ENCODE results near the gene ZDHHC7. TPM values are rescaled to one million over a fixed set of nuclear protein-coding genes. Genes with fewer than 3 reads are reported as not detected.

ZDHHC7 gene
- total RNA-seq, 1 experiment from 2014 or later = 59.7 TPM

DNA sequence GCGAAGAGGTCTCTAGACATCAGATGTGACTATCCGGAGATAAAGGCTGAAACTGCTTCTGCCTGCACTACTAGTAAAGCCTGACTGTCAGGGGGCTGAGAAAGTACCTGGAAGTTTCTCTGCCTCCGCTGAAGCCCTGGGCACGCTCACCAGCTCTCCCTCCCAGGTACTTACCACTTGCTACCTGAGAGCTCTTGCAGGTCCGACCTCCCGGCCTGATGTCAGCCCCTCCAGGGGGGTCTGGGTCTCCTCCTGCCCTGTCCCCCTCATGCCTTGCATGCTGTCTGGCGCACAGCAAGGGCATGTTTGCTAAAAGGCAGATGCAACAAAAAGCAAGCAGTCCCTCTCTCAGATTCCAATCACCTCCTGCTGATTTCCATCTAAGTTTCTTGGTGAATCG is 17.4 kb downstream of the ZDHHC7 start:
- no peak for DNase-seq (ENCODE audit: low spot score)

DNA sequence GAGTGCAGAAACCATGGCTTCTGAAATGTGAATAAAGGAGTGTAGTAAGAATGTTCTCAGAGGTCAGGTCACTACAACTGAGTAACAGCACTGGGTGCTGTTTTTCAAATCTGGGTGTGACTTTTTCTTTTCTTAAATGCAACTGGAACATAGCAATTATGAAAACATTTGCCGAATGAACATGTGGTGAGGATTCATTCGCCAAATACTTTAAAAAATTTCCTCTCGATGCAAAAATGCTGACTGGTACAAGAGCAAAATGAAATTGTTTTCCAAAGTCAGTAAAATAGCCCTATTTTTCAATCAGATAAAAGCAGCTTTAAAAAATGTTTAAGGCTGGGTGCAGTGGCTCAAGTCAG is 18.6 kb downstream of the ZDHHC7 start:
- no peak for DNase-seq (ENCODE audit: low spot score)

GRCh38 chr16:84990782-84991181 is 20.6 kb downstream of the ZDHHC7 start:
- DNase-seq (ENCODE audit: low spot score) = no peak

GRCh38 chr16:84989749-84990620 is 21.4 kb downstream of the ZDHHC7 start:
- DNase-seq (ENCODE audit: low spot score) = no peak

DNA sequence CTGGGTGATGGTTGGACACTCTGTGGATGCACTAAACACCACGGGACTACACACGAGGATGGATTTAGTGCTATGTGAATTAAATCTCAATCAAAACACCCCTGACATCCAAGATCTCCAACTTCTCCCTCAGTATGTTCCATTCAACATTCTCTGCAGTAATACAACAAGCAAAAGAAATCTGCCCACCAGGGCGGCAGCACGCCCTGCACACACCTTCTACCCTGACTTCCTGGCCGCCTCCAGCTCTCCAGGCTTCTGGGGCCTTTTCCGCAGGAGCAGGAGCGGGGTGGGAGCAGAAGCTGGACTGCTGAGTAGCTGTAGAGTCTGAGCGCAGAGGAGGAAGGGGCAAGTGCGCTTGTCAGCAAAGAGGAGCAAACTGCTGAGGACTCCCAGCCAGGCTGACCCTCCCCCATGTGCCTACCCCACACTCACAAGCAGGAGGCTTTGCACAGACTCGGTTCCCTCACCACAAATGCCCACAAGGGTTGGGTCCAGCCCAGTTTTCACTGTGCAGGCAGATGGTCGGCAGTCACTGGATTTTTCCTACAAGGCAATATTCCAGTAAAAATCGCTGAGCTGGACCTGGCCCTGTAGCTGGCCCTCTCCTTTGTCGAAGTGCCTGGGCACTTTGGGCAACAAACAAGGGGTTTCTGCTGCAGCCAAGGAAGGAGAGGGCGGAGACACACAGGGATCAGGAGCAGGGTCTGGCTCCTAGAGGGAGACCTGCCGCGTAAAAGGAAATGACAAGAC is 22.8 kb downstream of the ZDHHC7 start:
- DNase-seq (ENCODE audit: low spot score) = no peak

DNA sequence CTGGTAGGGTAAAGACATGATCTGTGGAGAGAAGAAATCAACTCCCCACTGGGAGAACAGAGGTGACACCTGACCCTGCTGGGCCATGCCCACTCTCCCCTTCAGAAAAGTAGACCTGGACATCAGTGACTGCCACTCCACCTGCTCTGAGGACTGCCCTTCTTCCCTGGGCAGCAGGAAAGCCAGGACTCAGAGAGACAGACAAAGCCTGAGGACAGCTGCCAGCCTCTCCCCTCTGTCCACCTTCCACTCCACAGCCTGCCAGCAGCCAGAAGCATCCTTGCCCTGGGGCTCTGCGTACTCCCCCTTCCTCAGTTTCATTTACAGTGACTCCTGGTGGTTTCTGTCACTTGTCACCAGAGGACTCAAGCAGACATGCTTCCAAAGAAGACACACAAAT is 24.5 kb downstream of the ZDHHC7 start:
- DNase-seq (ENCODE audit: low spot score) = no peak

- DNase-seq (ENCODE audit: low spot score) = no peak
Measured at GRCh38 chr16:84986102-84986501, 25.2 kb downstream of the ZDHHC7 start.

DNA sequence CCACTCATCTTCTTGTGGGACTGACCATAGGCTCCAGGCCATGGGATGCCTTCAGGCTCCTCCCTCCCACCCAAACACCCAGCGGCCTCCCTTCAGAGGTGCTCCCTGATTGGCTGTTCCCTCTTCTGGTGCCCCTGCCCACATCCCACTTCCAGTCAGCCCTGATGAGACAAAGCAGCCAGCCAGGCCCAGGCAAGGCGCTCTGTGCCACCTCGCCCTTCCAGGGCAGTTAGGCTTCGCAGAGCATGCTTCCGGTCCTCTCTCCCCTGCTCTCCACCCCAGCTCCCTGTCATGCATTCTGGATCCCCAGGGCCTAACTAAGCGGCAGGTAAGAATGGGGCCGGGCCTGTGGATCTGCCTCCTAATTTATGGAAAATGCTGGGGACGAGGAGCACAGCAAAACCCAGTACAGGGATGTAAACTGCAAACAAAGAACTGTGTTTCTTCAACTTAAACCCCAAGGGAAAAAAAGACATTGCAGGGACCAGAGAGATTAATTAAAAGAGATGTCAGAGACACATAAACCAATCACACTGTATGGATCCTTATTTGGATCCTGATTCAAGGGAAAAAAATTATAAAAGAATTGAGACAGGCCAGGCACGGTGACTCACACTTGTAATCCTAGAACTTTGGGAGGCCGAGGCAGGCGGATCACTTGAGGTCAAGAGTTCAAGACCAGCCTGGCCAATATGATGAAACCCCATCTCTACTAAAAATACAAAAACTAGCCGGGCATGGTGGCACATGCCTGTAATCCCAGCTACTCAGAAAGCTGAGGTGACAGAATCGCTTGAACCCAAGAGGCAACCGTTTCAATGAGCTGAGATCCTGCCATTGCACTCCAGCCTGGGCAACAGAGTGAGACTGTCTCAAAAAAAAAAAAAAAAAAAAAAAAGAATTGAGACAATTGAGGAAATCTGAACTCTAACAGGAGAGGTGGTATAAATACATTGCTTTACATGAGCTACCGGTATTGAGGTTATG is 26.0 kb downstream of the ZDHHC7 start:
- DNase-seq (ENCODE audit: low spot score) = peak; percentile 61

DNA sequence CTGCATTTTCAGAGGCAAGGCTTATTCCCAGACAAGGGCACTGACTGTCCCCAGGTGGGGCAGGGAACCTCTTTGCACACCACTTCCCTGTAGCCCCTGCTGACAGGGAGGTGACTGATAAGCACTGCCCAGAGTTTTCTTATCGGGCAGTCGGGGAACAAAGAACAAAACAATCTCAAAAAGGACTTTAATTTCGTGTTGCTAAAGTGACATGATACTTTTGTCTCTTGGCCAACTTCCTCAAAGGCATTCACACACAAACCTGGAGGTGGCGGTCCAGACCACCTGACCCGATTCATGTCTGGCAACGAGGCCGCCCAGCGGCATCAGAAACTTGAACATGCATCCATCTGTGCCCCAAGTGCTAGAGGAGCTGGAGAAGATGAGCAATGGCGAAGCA is 28.9 kb downstream of the ZDHHC7 start:
- DNase-seq (ENCODE audit: low spot score) = no peak

- DNase-seq (ENCODE audit: low spot score) = no peak
Measured at GRCh38 chr16:84979516-84979915, 31.8 kb downstream of the ZDHHC7 start.

DNA sequence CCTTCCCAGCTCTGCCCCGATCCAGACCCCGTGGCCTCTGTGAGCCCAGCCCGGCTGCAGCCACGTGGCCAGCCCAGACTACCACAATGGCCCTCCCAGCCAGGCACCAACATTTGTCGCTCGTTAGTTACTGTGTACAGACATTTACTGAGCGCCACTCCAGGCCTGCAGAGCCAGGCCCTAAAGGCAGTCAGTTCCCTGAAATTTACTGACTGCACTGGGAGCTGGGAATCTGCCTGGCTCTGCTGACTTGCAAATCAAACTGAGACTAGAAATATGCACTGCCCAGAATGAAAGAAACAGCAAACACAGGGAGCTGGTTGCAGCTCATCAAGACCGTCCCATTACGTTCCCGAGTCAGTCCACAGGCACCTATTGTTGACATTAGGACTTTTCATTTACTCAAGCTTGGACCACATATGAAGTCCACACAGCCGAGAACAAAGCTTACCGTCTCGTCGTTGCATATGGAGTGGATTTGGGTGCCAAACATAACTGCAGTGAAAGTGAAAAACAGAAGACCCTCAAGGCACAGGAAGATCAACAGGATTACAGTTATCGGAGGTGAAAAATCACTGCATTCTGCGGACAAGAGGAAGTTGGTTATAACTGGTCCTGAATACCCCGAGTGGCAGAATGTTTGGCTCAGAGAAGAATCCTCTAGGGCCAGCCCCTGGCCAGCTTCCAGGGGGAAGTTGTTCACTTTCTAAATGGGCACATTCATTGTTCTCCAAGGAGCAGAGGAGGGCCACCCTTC is 34.5 kb downstream of the ZDHHC7 start:
- no peak for DNase-seq (ENCODE audit: low spot score)

DNA sequence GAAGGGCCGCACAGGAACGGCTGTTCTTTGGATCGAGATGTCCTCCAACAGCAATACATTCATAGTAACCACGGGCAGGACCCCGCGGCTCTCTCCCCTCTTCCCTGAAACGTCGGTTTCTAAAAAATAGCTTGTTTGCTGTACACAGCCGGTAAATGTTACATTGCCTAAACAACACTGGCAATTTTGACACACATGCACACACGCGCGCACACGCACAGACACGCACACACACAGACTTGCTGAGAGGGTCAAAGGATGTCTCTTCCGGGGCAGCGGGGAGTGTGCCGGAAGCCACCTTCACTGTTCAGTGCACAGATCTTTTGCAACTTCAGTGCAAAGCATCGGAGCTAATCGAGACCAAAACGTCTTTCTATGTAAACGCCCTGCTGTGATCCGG is 35.8 kb downstream of the ZDHHC7 start:
- DNase-seq (ENCODE audit: low spot score) = no peak

DNA sequence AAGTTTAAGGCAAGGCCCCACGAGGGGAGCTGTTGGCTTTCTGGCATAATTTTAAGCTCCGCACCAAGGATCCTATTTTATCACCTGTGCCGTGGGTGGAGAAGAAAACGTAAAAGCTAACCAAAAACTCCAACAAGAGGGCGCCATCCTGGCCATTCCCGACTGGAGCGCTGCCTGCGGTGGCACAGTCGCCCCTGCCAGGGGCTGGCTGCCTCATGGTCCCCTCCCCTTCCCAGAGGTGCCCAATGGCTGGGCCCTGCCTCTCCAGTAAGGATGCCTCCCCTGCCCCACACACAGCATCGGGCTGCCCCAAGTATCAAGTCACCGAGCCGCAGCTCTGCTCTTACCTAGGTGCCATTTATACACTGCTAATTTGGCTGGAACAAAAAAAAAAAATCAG is 36.3 kb downstream of the ZDHHC7 start:
- no peak for DNase-seq (ENCODE audit: low spot score)

GRCh38 chr16:84973776-84974523 is 37.4 kb downstream of the ZDHHC7 start:
- no peak for DNase-seq (ENCODE audit: low spot score)

DNA sequence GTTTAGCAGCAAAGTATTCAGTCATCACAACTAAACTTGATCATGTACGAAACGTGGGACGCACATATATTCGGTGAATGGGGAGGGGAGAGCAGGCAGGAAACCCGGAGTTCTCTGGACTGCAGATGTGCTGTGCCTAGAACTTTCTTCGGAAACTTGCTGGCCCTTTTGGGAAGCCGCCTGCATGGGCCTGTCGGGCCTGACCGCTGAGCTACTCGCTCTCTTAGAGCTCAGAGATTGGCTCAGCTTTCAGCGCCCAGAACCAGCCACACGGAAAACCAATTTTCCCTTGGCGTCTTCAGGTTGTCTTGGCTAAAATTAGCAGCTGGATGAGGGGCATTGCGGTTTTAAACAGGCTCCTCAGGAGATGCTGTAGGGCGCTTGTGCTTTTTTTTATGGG is 38.1 kb downstream of the ZDHHC7 start:
- DNase-seq (ENCODE audit: low spot score) = no peak

GRCh38 chr16:84970447-84971127 is 40.7 kb downstream of the ZDHHC7 start:
- DNase-seq (ENCODE audit: low spot score) = peak; percentile 75

GRCh38 chr16:84967828-84968227 is 43.5 kb downstream of the ZDHHC7 start:
- no peak for DNase-seq (ENCODE audit: low spot score)

- no peak for DNase-seq (ENCODE audit: low spot score)
Measured at GRCh38 chr16:84965428-84966415, 45.6 kb downstream of the ZDHHC7 start.

All from A172 (cell line).